H4 (cell line): ENCODE measurements around the gene ARHGAP12. TPM values are rescaled to one million over a fixed set of nuclear protein-coding genes. Genes with fewer than 3 reads are reported as not detected.

Experiments
- DNase-seq: peaks from one replicate; pipeline ENCODE4 v3.0.0-alpha.2; 2015; ENCODE audit warnings: low spot score
- total RNA-seq: library from RNA; depleted of rRNA; stranded (reverse); fragments of >200 nt; shearing (Covaris generic); gene quantifications from 2 replicates; pipeline ENCODE4 v1.2.3, GENCODE V29; 2014

The ARHGAP12 gene
- total RNA-seq, 1 experiment from 2014 or later: 18.7 TPM

DNA sequence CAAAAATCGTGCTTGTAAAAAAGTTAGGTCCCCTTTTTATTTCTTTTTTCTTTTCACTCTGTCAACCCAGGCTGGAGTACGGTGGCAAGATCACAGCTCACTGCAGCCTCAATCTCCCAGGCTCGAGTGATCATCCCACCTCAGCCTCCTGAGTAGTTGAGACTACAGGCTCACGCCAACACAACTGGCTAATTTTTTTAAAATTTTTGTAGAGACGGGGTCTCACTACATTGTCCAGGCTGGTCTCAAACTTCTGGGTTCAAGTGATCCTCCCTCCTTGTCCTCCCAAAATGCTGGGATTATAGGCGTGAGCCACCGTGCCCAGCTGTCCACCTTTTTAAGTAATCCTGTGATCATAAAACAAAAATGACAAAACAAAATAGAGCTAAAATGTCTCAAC is 19.4 kb upstream of the ARHGAP12 start:
- no peak for DNase-seq

DNA sequence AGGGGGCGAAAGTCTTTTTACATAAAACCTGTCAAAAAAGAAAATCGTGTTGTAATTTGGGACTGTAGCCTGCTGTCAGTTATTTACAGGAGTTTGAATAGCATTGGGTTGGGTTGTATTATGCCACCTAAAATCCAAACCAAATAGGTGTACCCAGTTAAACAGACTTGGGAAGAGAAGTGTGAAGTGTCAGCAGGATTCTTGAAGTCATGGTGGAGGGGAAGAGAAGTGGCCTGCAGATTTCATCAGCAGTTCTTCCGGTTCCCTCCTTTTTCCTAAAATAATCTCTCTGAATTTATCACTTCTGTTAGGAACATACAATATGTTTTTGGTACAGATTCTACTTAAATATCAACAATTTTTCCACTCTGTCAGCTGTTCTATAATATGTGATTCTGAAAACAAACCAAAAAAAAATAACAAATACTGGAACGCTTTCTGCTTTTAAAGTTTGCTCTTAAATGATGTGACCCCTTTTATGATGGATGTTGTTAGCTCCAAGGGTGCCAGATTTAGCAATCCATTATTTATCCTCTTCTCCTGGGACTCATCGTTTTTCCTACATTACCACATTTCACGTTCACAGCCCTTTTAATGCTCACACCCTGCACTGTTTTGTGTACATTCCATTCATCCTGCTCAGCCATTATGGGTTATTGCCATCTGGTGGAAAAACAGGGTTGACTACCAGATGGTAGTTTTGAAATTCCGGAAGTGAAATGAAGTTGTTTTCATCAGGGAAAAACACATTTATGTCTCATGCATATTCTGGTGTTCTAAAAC is 18.7 kb upstream of the ARHGAP12 start:
- DNase-seq: peak; percentile 78

DNA sequence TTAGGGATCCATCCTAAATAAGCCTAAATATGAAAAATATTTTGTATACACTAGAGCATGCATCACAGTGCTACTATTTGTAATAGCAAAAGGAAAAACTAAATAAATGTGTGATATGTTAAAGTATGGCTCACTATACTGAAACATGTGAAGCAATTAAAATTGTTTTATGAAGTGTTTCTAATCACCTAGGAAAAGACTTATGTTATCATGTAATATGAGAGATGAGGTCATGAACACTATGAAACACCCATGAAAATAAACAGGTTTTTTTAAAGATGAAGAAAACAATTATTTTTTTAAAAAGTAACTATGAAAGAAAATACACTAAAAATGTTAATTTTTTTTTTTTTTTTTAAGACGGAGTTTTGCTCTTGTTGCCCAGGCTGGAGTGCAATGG is 16.8 kb upstream of the ARHGAP12 start:
- no peak for DNase-seq

DNA sequence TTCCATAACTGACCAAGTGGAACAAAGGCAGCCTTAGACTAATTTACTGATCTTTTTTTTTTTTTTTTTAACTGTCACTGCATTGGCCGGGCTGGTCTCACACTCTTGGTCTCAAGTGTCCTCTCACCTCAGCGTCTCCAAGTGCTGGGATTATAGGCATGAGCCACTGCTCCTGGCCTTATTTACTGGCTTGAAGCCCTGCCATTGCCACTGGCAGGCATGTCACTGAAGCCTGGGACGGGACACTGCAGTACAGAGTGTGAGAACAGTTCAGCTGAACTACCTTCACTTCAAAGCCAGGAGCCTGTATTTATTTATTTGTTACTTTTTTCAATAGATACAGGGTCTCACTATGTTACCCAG is 15.4 kb upstream of the ARHGAP12 start:
- no peak for DNase-seq

DNA sequence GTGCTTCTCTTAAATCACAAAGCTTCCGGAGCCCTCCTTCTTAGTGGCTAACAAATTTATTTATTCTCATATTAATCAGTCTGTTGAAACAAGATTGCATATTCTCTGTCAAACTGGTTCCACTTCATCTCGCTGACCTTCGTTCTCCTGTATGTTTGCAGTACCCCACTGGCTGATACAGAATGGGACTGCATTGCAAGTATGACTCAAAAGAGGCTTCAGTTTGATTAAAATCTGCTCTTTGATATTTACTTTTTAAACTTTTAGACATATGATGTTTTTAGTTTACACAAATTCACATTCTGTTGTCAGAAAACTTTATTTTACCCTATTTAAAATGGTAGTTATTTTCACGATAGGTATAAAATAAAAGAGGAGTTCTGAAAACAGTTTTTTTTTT is 14.3 kb upstream of the ARHGAP12 start:
- no peak for DNase-seq

DNA sequence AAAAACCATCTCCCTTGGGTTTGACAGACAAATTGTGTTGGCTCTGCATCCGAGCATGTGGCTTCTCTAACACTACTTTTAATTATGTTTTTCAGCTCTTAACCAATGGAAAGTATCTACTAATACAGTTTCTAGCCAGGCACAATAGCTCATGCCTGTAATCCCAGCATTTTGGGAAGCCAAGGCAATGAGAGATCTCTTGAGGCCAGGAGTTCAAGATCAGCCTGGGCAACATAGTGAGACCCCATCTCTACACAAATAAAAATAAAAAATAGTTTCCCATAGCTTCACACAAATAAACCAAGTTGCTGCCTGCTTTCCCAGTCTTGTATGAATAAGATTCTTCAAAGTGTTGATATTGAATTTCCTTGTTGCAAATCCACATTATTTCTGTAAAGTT is 13.8 kb upstream of the ARHGAP12 start:
- no peak for DNase-seq

DNA sequence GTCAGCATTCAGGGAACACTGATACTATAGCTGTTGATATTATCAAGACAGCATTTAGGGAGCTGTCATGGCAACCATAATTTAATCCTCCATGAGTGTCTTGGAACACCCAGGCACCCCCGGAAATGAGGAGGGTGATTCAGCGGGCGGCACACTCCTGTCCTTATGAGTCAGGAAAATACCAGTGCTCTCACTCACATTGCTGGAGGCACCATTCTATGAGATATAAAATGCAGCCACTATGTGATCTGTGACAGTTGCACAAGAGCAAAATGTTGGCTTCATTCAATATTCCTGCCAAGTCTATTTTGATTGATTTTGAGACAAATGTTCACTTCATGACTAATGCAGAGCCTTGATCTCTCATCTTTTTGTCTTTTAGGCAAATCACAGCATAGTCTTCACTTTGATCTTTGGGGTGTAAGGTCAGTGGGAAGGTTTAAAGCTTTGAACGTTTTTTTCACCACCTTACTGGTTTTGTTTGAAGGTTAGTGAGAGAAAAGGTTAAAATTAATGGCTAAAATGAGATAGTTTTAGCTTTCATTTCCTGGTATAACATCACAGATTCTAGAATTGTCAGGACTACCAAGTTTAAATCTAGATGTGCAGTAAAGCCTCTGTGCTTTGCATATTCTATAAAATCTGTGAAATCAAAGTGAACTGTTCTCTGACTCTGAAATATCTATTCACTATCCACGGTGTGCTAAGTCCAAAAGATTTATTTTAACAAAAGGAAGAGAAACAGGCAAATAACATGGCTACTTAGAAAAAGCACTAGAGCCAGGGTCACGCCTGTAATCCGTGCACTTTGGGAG is 12.4 kb upstream of the ARHGAP12 start:
- peak; percentile 81 for DNase-seq

DNA sequence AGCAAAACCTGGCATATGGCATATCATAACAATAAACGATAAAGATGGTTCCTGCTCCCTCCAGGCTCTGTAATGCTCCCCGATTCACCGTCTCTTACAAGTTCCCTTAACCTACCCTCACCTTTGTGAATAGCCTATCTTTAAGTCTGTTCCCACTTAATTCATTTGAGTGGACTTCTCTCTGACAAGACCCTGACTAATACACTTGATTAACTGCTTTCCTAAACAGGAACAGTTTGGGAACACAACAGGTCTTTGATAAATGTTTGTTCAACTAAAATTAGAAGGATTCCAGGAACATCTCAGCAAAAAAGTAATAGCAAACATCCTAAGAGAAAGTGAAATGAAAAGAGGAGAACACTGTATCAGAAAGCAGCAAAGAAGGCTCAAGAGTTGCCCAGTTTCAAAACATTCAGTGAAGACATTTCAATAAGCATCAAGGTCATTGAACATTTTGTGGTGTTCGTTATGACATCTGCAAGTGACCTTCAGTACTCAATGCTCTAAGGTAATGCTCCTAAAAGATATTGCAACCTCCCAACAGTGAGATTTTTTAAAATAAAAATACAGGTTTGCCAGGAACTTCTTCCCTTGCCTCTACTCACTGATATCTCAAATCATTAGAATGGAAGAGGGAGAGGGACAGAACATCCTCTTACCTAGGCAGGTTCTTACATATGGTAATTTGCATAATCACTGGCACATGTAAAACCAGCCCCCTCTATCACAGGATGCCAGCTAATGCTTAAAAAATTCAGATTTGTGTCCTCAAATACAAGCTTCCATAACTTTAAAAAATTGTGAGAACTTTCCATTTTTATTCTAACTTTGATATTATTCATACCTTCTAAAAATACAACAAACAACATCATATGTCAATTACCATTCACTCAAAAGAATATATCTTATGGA is 11.4 kb upstream of the ARHGAP12 start:
- no peak for DNase-seq

DNA sequence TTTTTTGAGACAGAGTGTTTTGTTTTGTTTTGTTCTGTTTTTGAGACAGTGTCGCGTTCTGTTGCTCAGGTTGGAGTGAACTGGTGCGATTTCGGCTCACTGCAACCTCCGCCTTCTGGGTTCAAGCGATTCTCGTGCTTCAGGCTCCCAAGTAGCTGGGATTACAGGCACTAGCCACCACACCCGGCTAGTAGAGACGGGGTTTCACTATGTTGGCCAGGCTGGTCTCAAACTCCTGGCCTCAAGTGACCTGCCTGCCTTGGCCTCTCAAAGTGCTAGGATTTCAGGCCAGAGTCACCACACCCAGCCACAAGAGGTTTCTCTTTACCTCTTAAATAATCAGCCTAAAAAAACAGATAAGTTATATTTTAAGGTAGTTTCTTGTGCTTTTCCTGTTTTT is 8.7 kb upstream of the ARHGAP12 start:
- DNase-seq: no peak

DNA sequence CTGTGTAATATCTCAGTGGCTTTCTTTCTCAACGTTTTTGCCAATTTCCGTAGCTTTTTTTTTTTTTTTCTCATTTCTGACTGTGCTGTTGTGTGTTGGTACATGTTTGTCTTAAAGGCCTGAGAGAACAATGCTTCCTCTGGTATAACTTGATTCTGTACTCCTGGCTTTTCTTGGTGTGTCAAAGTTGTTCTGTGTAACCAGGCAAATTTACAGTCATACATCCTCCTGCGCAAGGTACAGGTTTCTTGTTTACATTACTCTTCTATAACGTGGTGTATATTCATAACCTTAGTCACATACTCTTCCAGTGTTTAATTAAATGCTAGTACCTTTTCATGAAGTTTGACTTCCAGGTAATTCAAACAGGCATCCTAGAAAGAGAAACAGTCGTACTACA is 8.3 kb upstream of the ARHGAP12 start:
- DNase-seq: no peak

DNA sequence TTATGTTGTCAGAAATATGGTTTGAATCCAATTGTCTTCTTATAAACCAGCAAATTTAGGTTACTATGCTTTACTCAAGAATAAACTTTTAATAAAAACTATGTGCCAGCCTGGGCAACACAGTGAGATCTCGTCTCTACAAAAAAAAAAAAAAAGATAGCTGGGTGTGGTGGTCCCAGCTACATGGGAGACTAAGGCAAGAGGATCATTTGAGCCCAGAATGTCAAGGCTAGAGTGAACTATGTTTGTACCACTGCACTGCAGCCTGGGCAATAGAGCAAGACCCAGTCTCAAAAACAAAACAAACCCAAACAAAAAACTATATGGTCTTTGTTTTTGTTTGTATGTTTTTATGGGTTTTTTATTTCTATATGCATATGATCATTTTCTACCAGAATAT is 7.5 kb upstream of the ARHGAP12 start:
- no peak for DNase-seq

DNA sequence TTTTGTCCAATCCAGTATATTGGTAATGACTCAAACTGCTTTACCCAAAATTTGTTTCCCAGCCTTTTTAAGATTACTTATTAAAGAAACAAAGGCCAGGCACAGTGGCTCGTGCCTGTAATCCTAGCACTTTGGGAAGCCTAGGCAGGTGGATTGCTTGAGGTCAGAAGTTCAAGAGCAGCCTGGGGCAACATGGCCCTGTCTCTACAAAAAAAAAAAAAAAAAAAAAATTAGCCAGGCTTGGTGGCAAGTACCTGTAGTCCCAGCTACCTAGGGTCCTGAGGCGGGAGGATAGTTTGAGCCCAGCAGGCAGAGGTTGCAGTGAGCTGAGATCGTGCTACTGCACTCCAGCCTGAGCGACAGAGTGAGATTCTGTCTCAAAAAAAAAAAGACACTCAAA is 7.0 kb upstream of the ARHGAP12 start:
- no peak for DNase-seq

DNA sequence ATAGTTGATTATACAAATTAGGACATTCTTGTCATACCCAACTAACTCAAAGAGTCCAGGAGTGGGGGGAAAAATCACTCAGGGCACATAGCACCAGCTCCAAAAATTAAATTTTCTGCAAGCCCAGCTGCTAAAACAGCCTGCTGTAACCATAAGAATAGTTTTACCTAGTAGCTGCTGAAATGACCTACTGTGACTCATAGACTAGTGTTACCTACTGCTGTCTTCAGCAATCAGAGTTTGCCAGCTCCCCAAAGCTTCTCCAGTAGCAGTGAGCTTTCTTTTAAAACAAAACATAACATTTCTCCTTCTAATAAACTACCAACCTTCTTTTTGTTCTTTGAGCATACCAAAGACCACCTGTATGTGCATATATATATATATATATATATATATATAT is 4.2 kb upstream of the ARHGAP12 start:
- no peak for DNase-seq

DNA sequence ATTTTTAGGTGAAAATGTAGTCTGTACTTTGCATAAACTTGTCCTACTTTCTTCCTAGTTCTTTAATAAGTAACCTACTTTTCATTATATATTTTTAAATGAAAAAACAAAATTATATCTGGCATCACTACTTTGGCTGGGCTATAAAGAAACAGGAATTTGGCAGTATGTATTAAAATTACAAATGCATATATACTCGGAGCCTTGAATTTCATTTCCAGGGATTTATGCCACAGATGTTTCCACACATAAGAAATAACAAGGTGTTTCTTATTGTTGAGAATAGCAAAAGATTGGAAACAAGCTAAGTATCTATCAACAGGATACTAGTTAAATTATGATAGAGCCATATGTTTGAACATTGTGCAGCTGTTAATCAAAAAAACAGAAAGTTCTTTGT is 2.2 kb upstream of the ARHGAP12 start:
- DNase-seq: no peak

DNA sequence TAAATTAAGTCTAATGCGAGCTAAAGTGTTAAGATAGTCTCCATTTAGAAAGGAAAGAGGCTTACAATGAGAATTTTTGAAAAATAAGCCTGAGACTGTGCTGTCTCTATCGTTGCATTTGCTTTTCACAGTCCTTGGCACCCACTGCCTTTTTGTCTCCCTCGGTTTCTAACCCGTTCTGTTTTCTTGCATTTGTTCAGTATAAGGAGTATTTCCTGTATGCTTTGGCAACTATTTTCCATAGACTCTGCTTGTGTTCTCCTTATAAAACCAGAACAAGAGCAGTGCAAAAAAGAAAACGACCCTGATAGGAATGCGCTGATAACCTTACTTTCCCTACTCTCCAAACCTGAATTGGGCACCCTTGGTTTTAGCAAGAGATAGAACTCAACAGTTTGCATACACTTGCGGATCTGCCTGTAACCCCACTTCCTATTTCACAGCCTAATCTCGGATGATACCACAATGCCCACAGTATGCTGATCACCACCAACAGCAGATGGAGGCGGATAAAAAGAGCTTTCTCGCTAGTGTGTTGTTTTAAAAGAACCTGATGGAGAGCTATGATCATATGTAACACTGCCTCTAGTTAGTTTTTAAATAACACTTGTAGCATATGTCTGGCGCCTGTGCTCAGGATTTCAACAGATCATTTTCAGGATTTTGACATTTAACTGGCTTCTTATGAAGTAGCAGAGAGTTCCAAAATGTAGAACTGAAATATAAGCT is 1.6 kb upstream of the ARHGAP12 start:
- no peak for DNase-seq

DNA sequence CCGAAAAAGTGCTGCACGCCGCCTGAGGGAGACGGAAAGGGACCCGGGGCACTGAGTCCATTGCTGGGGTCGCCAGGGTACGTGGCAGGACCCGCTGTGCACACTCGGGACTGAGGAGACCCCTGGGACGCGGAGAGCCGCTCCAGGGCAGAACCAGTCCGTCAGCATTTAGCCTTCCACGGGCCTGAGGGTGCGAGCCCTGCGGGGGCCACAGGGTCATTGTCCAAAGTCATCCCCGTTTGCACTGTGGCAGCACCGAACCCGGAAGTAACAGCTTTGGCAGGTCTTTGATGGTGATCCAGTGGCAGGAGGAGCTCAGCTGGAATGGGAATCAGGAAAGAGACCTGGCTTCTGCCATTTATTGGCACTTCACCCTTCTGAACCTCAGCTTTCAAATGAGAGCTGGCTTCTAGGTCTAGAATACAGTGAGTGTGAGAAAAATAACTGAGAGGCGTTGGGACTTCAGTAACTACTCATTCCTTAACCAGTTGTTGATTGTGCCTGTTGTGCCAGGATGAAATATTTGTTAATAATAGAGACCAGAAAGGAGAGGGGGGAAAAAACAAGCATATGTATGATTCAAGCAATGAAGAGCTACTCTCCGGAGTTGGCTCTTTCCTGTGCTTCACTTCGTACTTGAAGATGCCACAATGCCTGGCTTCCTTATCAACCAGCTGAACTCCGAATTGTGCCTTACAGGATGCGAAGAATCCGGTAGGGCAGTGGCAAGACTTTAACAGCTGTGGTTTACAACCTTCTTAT is 811 bp upstream of the ARHGAP12 start:
- peak; percentile 19 for DNase-seq

DNA sequence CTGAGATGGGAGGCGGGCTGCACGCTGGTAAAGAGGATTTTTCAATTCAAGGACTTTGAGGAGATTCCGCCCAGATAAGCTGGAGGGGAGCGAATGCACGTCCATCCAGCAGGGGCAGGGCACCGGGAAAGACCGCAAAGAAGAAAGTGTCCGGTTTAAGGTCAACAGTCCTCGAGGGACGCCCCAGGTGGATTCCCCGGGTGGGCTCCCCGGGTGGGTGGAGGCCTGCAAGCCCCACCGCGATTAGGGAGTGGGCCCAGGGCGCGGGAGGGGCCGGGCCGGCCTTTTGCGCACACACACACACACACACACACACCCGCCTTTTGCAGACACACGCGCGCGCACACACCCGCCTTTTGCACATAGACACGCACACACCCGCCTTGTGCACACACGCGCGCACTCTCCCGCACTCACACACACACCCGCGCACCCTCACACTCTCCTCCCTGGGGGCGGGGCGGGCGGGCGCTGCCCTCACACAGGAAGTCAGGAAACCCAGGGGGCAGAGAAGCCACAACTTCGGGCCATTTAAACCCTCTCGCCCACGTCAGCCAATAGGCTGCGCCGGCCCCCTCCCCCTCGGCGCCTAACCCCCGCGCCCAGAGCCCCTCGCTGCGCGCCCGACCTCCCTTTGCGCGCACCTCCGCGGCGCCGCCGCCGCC is 615 bp downstream of the ARHGAP12 start:
- peak; percentile 35 for DNase-seq

DNA sequence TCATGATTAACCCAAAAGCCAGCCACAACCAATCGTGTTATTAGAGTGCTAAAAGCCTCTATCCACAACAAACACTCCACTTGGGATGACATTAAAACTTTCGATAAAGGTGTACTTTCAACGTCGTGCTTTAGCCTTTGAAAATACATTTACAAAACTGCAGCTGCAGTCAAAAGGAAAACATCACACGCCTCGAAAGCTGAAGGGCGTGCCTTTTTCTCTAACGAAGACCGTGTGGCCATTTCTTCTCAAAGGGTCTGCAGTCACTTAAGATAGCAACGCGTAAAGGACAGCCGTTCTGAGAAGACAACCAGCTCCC is 1.1 kb downstream of the ARHGAP12 start:
- DNase-seq: no peak

DNA sequence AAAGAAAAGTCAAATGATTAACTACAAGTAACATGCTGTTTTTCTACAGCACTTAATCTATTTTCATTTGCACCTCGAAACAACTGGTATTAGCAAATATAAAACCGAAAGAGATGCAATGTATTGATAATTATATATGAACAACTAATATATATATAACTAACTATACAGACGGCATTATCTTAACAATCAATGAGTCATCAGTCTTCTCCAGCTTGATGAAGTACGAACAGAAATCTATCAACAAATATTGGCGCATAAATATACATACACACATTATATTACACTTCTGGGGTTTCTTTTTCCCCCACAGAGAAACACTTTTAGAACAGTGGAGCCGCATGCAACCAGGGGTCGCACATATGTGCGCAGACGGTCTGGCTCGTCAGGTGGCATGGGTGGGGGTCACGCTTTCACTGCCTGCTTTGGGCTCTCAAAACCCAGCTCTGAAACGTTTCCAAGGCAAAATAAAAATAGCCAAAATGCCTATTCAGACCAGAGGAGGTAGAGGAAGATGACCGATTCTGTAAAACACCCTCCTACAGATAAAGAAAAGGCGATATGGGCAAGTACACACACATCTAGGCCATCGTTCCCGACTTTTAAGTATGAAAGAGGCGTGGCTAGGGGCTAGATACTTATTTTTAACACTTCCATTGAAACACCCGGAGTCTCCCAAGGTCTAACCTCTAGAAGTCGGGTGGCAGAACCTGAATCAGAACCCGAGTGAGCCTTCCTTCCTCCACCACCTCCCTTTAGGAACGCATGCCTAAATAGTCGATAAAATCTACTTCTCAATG is 1.7 kb downstream of the ARHGAP12 start:
- DNase-seq: no peak

DNA sequence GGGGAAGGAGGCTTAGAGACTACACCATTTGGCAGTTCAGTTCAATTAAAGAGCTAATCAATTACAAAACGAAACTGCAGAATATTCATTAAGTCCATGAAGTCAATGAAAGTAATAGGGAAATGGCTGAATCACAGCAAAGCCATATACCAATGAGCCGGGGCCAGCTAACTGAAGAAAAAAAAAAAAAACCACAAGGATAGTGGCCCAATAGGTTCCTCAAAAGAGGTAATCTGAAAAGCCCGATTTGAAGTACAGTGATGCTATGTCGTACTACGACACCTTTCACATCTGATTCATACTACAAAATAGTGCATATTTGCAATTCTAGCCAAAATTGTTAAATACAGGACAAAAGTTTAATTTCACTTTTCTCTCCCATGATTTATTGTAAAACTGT is 2.5 kb downstream of the ARHGAP12 start:
- DNase-seq: no peak
